ENCODE data around the gene THBS4.

Gene THBS4

DNA sequence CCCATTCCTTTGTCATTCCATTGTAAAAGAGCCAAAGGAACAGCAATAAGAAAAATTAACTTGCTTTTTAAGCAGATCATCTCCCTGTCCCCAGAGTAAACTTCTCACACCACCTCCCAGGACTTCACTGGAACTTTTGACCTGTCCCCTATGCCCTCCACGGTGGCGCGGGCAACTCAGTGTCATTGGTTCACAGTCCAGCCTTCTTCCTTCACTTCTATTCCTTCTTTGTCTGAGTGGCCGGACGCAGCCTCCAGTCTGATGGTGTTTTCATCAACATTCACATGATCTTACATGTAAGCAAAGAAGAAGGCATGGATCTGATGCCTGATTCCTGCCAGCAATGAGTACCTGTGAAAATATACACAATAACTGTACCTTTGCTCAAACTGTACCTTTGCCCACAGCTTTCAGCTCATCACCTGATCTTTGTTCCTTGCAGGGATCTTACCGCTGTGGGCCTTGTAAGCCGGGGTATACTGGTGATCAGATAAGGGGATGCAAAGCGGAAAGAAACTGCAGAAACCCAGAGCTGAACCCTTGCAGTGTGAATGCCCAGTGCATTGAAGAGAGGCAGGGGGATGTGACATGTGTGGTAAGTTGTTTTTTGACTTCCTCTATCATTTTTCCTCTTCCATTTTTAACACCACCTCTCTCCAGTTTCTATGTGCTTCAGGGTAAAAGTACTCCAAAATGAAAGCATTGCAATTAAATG, 32.5 kb downstream of the THBS4 start:
- Histone ChIP-seq H3K4me1 (ENCODE audit: control insufficient read depth, insufficient read depth, low read length, unreplicated experiment) (no peaks in the 10 kb centered on the region), H2AFZ (ENCODE audit: low read length, unreplicated experiment) (no peak overlapping the region), H3K27me3 (ENCODE audit: insufficient read depth, low read length) (peaks cover 12% of the 10 kb centered on the region), H3K4me3 (ENCODE audit: low read depth, low read length) (no peak overlapping the region), H3K79me2 (ENCODE audit: control insufficient read depth, insufficient read depth, low read length, unreplicated experiment) (no peaks in the 10 kb centered on the region), H3K36me3 (ENCODE audit: insufficient read depth, low read length) (no peaks in the 10 kb centered on the region), H3K27ac (ENCODE audit: low read depth, low read length) (no peak overlapping the region)

GRCh38 chr5:80068246-80068636, 33.1 kb downstream of the THBS4 start:
- no peaks in the 10 kb centered on the region for H3K36me3 ChIP-seq (ENCODE audit: insufficient read depth, low read length)
- no peaks in the 10 kb centered on the region for H3K4me1 ChIP-seq (ENCODE audit: control insufficient read depth, insufficient read depth, low read length, unreplicated experiment)
- H3K27ac ChIP-seq (ENCODE audit: low read depth, low read length) = no peak overlapping the region
- H3K4me3 ChIP-seq (ENCODE audit: low read depth, low read length) = no peak overlapping the region
- no peak overlapping the region for H2AFZ ChIP-seq (ENCODE audit: low read length, unreplicated experiment)
- H3K27me3 ChIP-seq (ENCODE audit: insufficient read depth, low read length) = peaks cover 12% of the 10 kb centered on the region
- no peaks in the 10 kb centered on the region for H3K79me2 ChIP-seq (ENCODE audit: control insufficient read depth, insufficient read depth, low read length, unreplicated experiment)

GRCh38 chr5:80068775-80069174, 33.6 kb downstream of the THBS4 start:
- no peak overlapping the region for H3K4me3 ChIP-seq (ENCODE audit: low read depth, low read length)
- peaks cover 12% of the 10 kb centered on the region for H3K27me3 ChIP-seq (ENCODE audit: insufficient read depth, low read length)
- no peaks in the 10 kb centered on the region for H3K36me3 ChIP-seq (ENCODE audit: insufficient read depth, low read length)
- H2AFZ ChIP-seq (ENCODE audit: low read length, unreplicated experiment) = no peak overlapping the region
- no peaks in the 10 kb centered on the region for H3K79me2 ChIP-seq (ENCODE audit: control insufficient read depth, insufficient read depth, low read length, unreplicated experiment)
- no peak overlapping the region for H3K27ac ChIP-seq (ENCODE audit: low read depth, low read length)
- no peaks in the 10 kb centered on the region for H3K4me1 ChIP-seq (ENCODE audit: control insufficient read depth, insufficient read depth, low read length, unreplicated experiment)

DNA sequence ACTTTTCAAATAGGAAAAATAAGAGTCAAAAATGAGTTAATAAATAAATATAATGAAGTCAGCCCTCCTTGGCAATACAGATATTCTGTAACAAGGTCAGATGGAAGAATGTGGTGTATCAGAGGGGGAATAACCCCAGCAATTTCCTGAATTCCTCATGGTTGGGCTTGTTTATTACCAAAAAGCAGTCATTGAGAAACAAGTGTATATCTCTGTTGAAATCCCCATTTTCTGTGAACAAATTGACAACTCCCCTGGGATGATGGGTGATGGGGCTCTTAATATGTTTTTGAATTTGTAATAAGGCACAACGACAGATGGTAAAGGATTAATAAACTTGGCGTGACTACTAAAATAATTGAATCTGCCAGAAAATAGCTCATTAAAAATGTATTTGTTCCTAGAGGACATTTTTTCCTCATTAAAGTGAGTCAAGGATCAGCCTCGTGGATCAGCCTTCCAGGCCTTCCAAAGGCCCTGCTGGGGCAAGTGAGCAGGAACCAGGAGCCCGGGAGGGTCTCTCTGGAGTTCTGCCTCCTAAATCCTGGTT, 34.2 kb downstream of the THBS4 start:
- Histone ChIP-seq H3K36me3 (ENCODE audit: insufficient read depth, low read length) (no peaks in the 10 kb centered on the region), H3K79me2 (ENCODE audit: control insufficient read depth, insufficient read depth, low read length, unreplicated experiment) (no peaks in the 10 kb centered on the region), H3K4me3 (ENCODE audit: low read depth, low read length) (no peak overlapping the region), H3K27me3 (ENCODE audit: insufficient read depth, low read length) (peaks cover 12% of the 10 kb centered on the region), H3K27ac (ENCODE audit: low read depth, low read length) (no peak overlapping the region), H2AFZ (ENCODE audit: low read length, unreplicated experiment) (no peak overlapping the region), H3K4me1 (ENCODE audit: control insufficient read depth, insufficient read depth, low read length, unreplicated experiment) (no peaks in the 10 kb centered on the region)

DNA sequence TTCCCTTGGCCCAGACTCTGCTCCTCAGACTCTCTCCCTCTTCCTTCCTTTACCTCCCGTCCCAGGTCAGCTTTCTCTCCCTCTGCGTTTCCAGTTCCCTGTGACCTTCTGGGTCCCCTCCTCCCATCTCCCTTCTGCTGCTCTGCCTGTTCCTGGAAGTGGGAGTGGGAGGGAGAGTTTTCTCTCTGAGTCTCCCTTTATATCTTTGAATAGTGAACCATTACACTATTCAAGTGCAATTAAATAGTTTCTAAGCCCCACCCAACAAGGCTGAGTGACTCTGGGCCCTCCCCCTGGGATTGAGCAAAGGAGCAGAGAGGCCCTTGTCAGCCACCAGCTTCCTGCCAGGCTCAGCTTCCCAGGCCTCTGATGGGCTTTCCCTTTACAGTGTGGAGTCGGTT, 34.8 kb downstream of the THBS4 start:
- H3K4me1 ChIP-seq (ENCODE audit: control insufficient read depth, insufficient read depth, low read length, unreplicated experiment) = no peaks in the 10 kb centered on the region
- no peaks in the 10 kb centered on the region for H3K79me2 ChIP-seq (ENCODE audit: control insufficient read depth, insufficient read depth, low read length, unreplicated experiment)
- no peak overlapping the region for H2AFZ ChIP-seq (ENCODE audit: low read length, unreplicated experiment)
- H3K27me3 ChIP-seq (ENCODE audit: insufficient read depth, low read length) = peaks cover 7% of the 10 kb centered on the region; the same call in 1 of the 2 replicates
- H3K36me3 ChIP-seq (ENCODE audit: insufficient read depth, low read length) = no peaks in the 10 kb centered on the region
- H3K27ac ChIP-seq (ENCODE audit: low read depth, low read length) = no peak overlapping the region
- no peak overlapping the region for H3K4me3 ChIP-seq (ENCODE audit: low read depth, low read length)

GRCh38 chr5:80070338-80071056, 35.3 kb downstream of the THBS4 start:
- 0 out of 2 replicates have a peak, but pooled peaks cover 3% of the 10 kb centered on the region for H3K27me3 ChIP-seq (ENCODE audit: insufficient read depth, low read length)
- H3K4me3 ChIP-seq (ENCODE audit: low read depth, low read length) = no peak overlapping the region
- H3K79me2 ChIP-seq (ENCODE audit: control insufficient read depth, insufficient read depth, low read length, unreplicated experiment) = no peaks in the 10 kb centered on the region
- no peak overlapping the region for H2AFZ ChIP-seq (ENCODE audit: low read length, unreplicated experiment)
- no peaks in the 10 kb centered on the region for H3K36me3 ChIP-seq (ENCODE audit: insufficient read depth, low read length)
- H3K27ac ChIP-seq (ENCODE audit: low read depth, low read length) = no peak overlapping the region
- H3K4me1 ChIP-seq (ENCODE audit: control insufficient read depth, insufficient read depth, low read length, unreplicated experiment) = no peaks in the 10 kb centered on the region

GRCh38 chr5:80071510-80072021, 36.4 kb downstream of the THBS4 start:
- no peaks in the 10 kb centered on the region for H3K4me1 ChIP-seq (ENCODE audit: control insufficient read depth, insufficient read depth, low read length, unreplicated experiment)
- H3K79me2 ChIP-seq (ENCODE audit: control insufficient read depth, insufficient read depth, low read length, unreplicated experiment) = no peaks in the 10 kb centered on the region
- 0 out of 2 replicates have a peak, but pooled peaks cover 3% of the 10 kb centered on the region for H3K27me3 ChIP-seq (ENCODE audit: insufficient read depth, low read length)
- H3K27ac ChIP-seq (ENCODE audit: low read depth, low read length) = no peak overlapping the region
- H2AFZ ChIP-seq (ENCODE audit: low read length, unreplicated experiment) = no peak overlapping the region
- no peak overlapping the region for H3K4me3 ChIP-seq (ENCODE audit: low read depth, low read length)
- H3K36me3 ChIP-seq (ENCODE audit: insufficient read depth, low read length) = no peaks in the 10 kb centered on the region

DNA sequence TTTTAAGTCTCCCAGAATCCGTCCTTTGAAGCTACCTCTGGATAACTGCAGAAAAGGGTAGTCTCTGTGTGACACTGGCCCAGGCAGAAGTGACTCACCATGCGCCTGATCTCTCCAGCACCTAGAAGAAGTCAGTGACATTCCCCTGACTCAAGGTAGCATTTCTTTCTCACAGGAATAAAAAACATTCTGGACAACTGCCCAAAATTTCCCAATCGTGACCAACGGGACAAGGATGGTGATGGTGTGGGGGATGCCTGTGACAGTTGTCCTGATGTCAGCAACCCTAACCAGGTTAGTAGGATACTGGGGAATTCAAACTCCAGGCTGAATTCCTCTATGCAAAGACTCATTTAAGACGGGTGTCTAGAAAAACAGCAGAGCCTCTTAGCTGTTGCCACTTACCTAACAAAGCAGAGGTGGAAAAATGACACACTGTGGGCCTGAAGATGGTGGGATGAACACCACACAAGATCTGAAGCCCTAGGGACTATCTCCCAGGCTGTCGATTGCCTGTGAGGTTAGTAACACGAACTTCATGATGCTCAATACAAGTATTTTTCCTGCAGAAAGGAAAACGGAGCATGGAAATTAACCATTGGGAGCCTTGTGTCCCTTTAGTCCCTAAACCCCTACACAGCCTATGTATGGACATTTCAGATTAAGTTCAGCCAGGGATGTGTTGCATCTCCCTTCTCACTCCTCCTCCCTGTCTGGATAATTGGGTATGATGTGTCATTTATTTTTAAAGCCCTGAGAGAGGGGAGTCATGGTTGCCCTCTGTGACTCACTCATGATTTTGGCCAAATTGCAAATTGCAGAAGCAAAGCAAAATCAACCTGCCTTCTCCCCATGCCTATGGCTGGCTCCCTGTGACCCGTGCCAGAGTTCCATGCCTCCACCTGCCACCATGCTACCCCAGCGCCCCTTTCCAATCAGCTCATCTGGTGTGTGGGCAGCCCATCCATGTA, 37.2 kb downstream of the THBS4 start:
- H3K79me2 ChIP-seq (ENCODE audit: control insufficient read depth, insufficient read depth, low read length, unreplicated experiment) = no peaks in the 10 kb centered on the region
- H3K4me1 ChIP-seq (ENCODE audit: control insufficient read depth, insufficient read depth, low read length, unreplicated experiment) = no peaks in the 10 kb centered on the region
- no peak overlapping the region for H3K4me3 ChIP-seq (ENCODE audit: low read depth, low read length)
- H3K36me3 ChIP-seq (ENCODE audit: insufficient read depth, low read length) = no peaks in the 10 kb centered on the region
- 0 out of 2 replicates have a peak, but pooled peaks cover 3% of the 10 kb centered on the region for H3K27me3 ChIP-seq (ENCODE audit: insufficient read depth, low read length)
- no peak overlapping the region for H3K27ac ChIP-seq (ENCODE audit: low read depth, low read length)
- no peak overlapping the region for H2AFZ ChIP-seq (ENCODE audit: low read length, unreplicated experiment)

- H3K27me3 ChIP-seq (ENCODE audit: insufficient read depth, low read length) = 0 out of 2 replicates have a peak, but pooled peaks cover 3% of the 10 kb centered on the region
- no peak overlapping the region for H2AFZ ChIP-seq (ENCODE audit: low read length, unreplicated experiment)
- no peaks in the 10 kb centered on the region for H3K79me2 ChIP-seq (ENCODE audit: control insufficient read depth, insufficient read depth, low read length, unreplicated experiment)
- no peaks in the 10 kb centered on the region for H3K36me3 ChIP-seq (ENCODE audit: insufficient read depth, low read length)
- H3K4me1 ChIP-seq (ENCODE audit: control insufficient read depth, insufficient read depth, low read length, unreplicated experiment) = no peaks in the 10 kb centered on the region
- H3K27ac ChIP-seq (ENCODE audit: low read depth, low read length) = no peak overlapping the region
- H3K4me3 ChIP-seq (ENCODE audit: low read depth, low read length) = no peak overlapping the region
Measured at GRCh38 chr5:80076131-80077050, 41.2 kb downstream of the THBS4 start.
